H9 (cell line): ENCODE measurements around the gene PPARA. TPM values are rescaled to one million over a fixed set of nuclear protein-coding genes. Genes with fewer than 3 reads are reported as not detected.

ENCODE experiments used
- DNase-seq: peaks from one replicate; pipeline ENCODE4 v3.0.0-alpha.2; 2017
- H2AFZ ChIP-seq: one replicate; pipeline ENCODE4 v1.6.1; 2013; ENCODE audit warnings: mild to moderate bottlenecking, low read length, control low read depth, moderate library complexity
- H2AK5ac ChIP-seq: 2 replicates; pipeline ENCODE4 v1.6.1; 2013; ENCODE audit warnings: low read length, control low read depth, mixed read lengths; ENCODE audit not compliant: insufficient read length
- H2BK120ac ChIP-seq: one replicate; pipeline ENCODE4 v1.6.1; 2013; ENCODE audit warnings: low read depth, mild to moderate bottlenecking, low read length, control low read depth, inconsistent platforms; ENCODE audit not compliant: poor library complexity, severe bottlenecking
- H2BK12ac ChIP-seq: 2 replicates; pipeline ENCODE4 v1.6.1; 2013; ENCODE audit warnings: low read length, control low read depth, mixed read lengths, low read depth; ENCODE audit not compliant: insufficient read length
- H2BK15ac ChIP-seq: 2 replicates; pipeline ENCODE4 v1.6.1; 2013; ENCODE audit warnings: low read depth, low read length, control low read depth
- H2BK20ac ChIP-seq: one replicate; pipeline ENCODE4 v1.6.1; 2013; ENCODE audit warnings: low read depth, mild to moderate bottlenecking, low read length, control low read depth, inconsistent platforms; ENCODE audit not compliant: poor library complexity, severe bottlenecking
- H2BK5ac ChIP-seq: 2 replicates; pipeline ENCODE4 v1.6.1; 2013; ENCODE audit warnings: low read length, control low read depth, mixed read lengths; ENCODE audit not compliant: insufficient read length
- H3K14ac ChIP-seq: 2 replicates; pipeline ENCODE4 v1.6.1; 2013; ENCODE audit warnings: low read length, control low read depth; ENCODE audit not compliant: insufficient read depth
- H3K18ac ChIP-seq: 2 replicates; pipeline ENCODE4 v1.6.1; 2013; ENCODE audit warnings: low read depth, mild to moderate bottlenecking, mixed read lengths, low read length, control low read depth; ENCODE audit not compliant: insufficient read length
- H3K23ac ChIP-seq: 2 replicates; pipeline ENCODE4 v1.6.1; 2013; ENCODE audit warnings: low read length, control low read depth, mixed read lengths, low read depth; ENCODE audit not compliant: insufficient read length
- H3K23me2 ChIP-seq: 2 replicates; pipeline ENCODE4 v1.6.1; 2013; ENCODE audit warnings: low read depth, mild to moderate bottlenecking, mixed read lengths, low read length, control low read depth; ENCODE audit not compliant: insufficient read length, poor library complexity, severe bottlenecking
- H3K27ac ChIP-seq: 2 replicates; pipeline ENCODE4 v1.5.1; 2013; ENCODE audit warnings: low read length, control low read depth, mixed read lengths, low read depth; ENCODE audit not compliant: insufficient read length
- H3K27me3 ChIP-seq: 2 replicates; pipeline ENCODE4 v1.6.1; 2013; ENCODE audit warnings: low read length, control low read depth, inconsistent platforms; ENCODE audit not compliant: insufficient read depth
- H3K4ac ChIP-seq: 2 replicates; pipeline ENCODE4 v1.6.1; 2013; ENCODE audit warnings: low read depth, mild to moderate bottlenecking, control low read depth, inconsistent platforms, low read length, moderate library complexity
- H3K4me1 ChIP-seq: 2 replicates; pipeline ENCODE4 v1.6.1; 2013; ENCODE audit warnings: low read length, control low read depth, inconsistent platforms; ENCODE audit not compliant: insufficient read depth
- H3K4me2 ChIP-seq: 2 replicates; pipeline ENCODE4 v1.6.1; 2013; ENCODE audit warnings: low read length, control low read depth, mixed read lengths; ENCODE audit not compliant: insufficient read length, insufficient read depth
- H3K56ac ChIP-seq: 2 replicates; pipeline ENCODE4 v1.6.1; 2013; ENCODE audit warnings: low read depth, mild to moderate bottlenecking, mixed read lengths, low read length, control low read depth; ENCODE audit not compliant: insufficient read length
- H3K79me1 ChIP-seq: 2 replicates; pipeline ENCODE4 v1.6.1; 2013; ENCODE audit warnings: low read depth, mild to moderate bottlenecking, moderate library complexity, low read length, control low read depth, inconsistent platforms; ENCODE audit not compliant: insufficient read depth, poor library complexity, severe bottlenecking
- H3K79me2 ChIP-seq: 2 replicates; pipeline ENCODE4 v1.6.1; 2013; ENCODE audit warnings: low read length, control low read depth, inconsistent platforms; ENCODE audit not compliant: insufficient read depth
- H3K9ac ChIP-seq: 2 replicates; pipeline ENCODE4 v1.6.1; 2013; ENCODE audit warnings: low read length, control low read depth, mixed read lengths; ENCODE audit not compliant: insufficient read length; ENCODE audit errors: extremely low read depth
- H3K9me3 ChIP-seq: one replicate; pipeline ENCODE4 v1.6.1; 2013; ENCODE audit warnings: low read depth, low read length, inconsistent platforms; ENCODE audit not compliant: control insufficient read depth
- H3T11ph ChIP-seq: one replicate; pipeline ENCODE4 v1.6.1; 2013; ENCODE audit warnings: mild to moderate bottlenecking, low read length, control low read depth, inconsistent platforms
- H4K20me1 ChIP-seq: one replicate; pipeline ENCODE4 v1.6.1; 2013; ENCODE audit not compliant: control insufficient read depth, insufficient read length, insufficient read depth
- H4K5ac ChIP-seq: 2 replicates; pipeline ENCODE4 v1.6.1; 2013; ENCODE audit warnings: low read depth, mild to moderate bottlenecking, mixed read lengths, low read length, control low read depth; ENCODE audit not compliant: insufficient read length
- H4K8ac ChIP-seq: replicated peaks from 2 replicates; pipeline ENCODE4 v1.6.1; 2013; ENCODE audit warnings: low read length, control low read depth, mixed read lengths, low read depth; ENCODE audit not compliant: insufficient read length
- H4K91ac ChIP-seq: 2 replicates; pipeline ENCODE4 v1.6.1; 2013; ENCODE audit warnings: low read depth, mild to moderate bottlenecking, moderate library complexity, mixed read lengths, low read length, control low read depth; ENCODE audit not compliant: insufficient read length
- H3K27ac Mint-ChIP-seq, 3 experiments: 2 replicates in 2 of 3; 3 replicates in 1 of 3; pipeline ENCODE4 v1.8.0; 2020 to 2021; ENCODE audit warnings: mixed read lengths in 3 of 3, mild to moderate bottlenecking in 1 of 3, moderate library complexity in 1 of 3
- H3K27me3 Mint-ChIP-seq: 2 replicates; pipeline ENCODE4 v1.8.0; 2021; ENCODE audit warnings: low read depth, mild to moderate bottlenecking, moderate library complexity, mixed read lengths
- H3K36me3 Mint-ChIP-seq, 3 experiments: 2 replicates in 2 of 3; 3 replicates in 1 of 3; pipeline ENCODE4 v1.8.0; 2020 to 2021; ENCODE audit warnings: low read depth in 3 of 3, mixed read lengths in 3 of 3; ENCODE audit not compliant: insufficient read depth in 1 of 3
- H3K4me1 Mint-ChIP-seq, 2 experiments: 2 replicates each; pipeline ENCODE4 v1.8.0; 2020; ENCODE audit warnings: mixed read lengths in 2 of 2
- H3K4me3 Mint-ChIP-seq, 2 experiments: 2 replicates in 1 of 2; 3 replicates in 1 of 2; pipeline ENCODE4 v1.8.0; 2020 to 2021; ENCODE audit warnings: mild to moderate bottlenecking in 2 of 2, mixed read lengths in 2 of 2, moderate library complexity in 1 of 2
- H3K9me3 Mint-ChIP-seq, 2 experiments: 2 replicates in 1 of 2; 3 replicates in 1 of 2; pipeline ENCODE4 v1.8.0; 2020; ENCODE audit warnings: mild to moderate bottlenecking in 2 of 2, mixed read lengths in 2 of 2, moderate library complexity in 1 of 2
- WGBS: extraction: QIAGEN DNeasy Blood & Tissue Kit; methylation state at CpG from one replicate; pipeline ENCODE4 v1.1.7; 2013; ENCODE audit warnings: missing lambda C conversion rate, low lambda C conversion rate, mixed read lengths; ENCODE audit not compliant: insufficient read length; ENCODE audit errors: extremely low coverage; 5-methylcytosine and 5-hydroxymethylcytosine counted together
- total RNA-seq: library from RNA; stranded (reverse); gene quantifications from 2 replicates; pipeline ENCODE4 v1.2.1, GENCODE V29; 2021
- TF ChIP-seq, protein P1 (sequence below): fragments of 200-600 bp; sonication (generic); conservative IDR thresholded peaks from 3 replicates; pipeline ENCODE4 v1.8.0; 2021; ENCODE audit warnings: antibody characterized with exemption, mild to moderate bottlenecking

The PPARA gene
- total RNA-seq, 1 experiment from 2014 or later = 7.3 TPM

DNA sequence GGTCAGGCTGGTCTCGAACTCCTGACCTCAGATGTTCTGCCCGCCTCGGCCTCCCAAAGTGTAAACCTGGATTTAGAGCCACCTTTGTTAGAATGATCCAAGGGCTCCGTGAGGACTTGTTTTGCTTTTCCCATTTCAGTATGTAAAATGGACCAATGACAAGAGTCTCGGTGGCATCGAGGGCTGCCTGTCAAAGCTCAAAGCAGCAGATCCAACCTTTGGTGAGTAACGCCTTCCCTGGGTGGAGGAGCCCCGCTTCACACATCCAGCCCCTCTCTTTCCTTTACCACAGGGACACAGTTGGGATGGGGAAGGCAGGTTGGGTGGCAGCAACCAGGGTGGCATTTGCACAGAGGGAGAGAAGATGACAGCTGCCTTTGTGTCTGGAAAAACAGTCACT, 121.9 kb downstream of the PPARA start:
- no peak overlapping the region for H2BK12ac ChIP-seq
- H2AFZ ChIP-seq = no peak overlapping the region
- H3K23me2 ChIP-seq = peaks cover 6% of the 10 kb centered on the region
- no peak overlapping the region for H2AK5ac ChIP-seq
- no peaks in the 10 kb centered on the region for H3K27me3 ChIP-seq
- Mint-ChIP-seq H3K27me3 (0 out of 2 replicates have a peak, but pooled peaks cover under 1% of the 10 kb centered on the region), H3K4me1 (peaks cover 6 to 7% of the 10 kb centered on the region in 2 experiments), H3K4me3 (no peak overlapping the region), H3K27ac (no peak overlapping the region), H3K9me3 (peaks cover 0 to 5% of the 10 kb centered on the region in 2 experiments; a peak in 1 of 5 replicates), H3K36me3 (peaks cover 18 to 39% (median 38%) of the 10 kb centered on the region in 3 experiments; a peak in 6 of 7 replicates)
- H3K4me1 ChIP-seq = no peaks in the 10 kb centered on the region
- TF ChIP-seq, protein P1, sequence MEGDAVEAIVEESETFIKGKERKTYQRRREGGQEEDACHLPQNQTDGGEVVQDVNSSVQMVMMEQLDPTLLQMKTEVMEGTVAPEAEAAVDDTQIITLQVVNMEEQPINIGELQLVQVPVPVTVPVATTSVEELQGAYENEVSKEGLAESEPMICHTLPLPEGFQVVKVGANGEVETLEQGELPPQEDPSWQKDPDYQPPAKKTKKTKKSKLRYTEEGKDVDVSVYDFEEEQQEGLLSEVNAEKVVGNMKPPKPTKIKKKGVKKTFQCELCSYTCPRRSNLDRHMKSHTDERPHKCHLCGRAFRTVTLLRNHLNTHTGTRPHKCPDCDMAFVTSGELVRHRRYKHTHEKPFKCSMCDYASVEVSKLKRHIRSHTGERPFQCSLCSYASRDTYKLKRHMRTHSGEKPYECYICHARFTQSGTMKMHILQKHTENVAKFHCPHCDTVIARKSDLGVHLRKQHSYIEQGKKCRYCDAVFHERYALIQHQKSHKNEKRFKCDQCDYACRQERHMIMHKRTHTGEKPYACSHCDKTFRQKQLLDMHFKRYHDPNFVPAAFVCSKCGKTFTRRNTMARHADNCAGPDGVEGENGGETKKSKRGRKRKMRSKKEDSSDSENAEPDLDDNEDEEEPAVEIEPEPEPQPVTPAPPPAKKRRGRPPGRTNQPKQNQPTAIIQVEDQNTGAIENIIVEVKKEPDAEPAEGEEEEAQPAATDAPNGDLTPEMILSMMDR = no peak
- H2BK20ac ChIP-seq = no peak overlapping the region
- H3K4ac ChIP-seq = no peak overlapping the region
- no peaks in the 10 kb centered on the region for H3K9me3 ChIP-seq
- H2BK120ac ChIP-seq = no peak overlapping the region
- no peak overlapping the region for H2BK15ac ChIP-seq
- H3K56ac ChIP-seq = no peak overlapping the region
- no peak overlapping the region for H2BK5ac ChIP-seq
- peaks cover 4% of the 10 kb centered on the region for H4K20me1 ChIP-seq
- no CpG with 5 or more reads among the region's 8 CpGs for WGBS
- no peaks in the 10 kb centered on the region for H3K79me1 ChIP-seq
- no peak overlapping the region for H3T11ph ChIP-seq
- no peak overlapping the region for H3K9ac ChIP-seq
- no peak overlapping the region for H3K18ac ChIP-seq
- no peak overlapping the region for H3K27ac ChIP-seq
- no peak overlapping the region for H3K14ac ChIP-seq
- H4K91ac ChIP-seq = no peak overlapping the region
- H3K4me2 ChIP-seq = no peak overlapping the region
- DNase-seq = no peak
- H4K8ac ChIP-seq = no peak overlapping the region
- H3K79me2 ChIP-seq = no peaks in the 10 kb centered on the region
- no peak overlapping the region for H4K5ac ChIP-seq
- H3K23ac ChIP-seq = no peak overlapping the region
